Esophagus muscularis mucosa (tissue), 4 donors: ENCODE results near the gene CCDC174. TPM values are rescaled to one million over a fixed set of nuclear protein-coding genes. Genes with fewer than 3 reads are reported as not detected.

Experiments used
- DNase-seq: peaks from one replicate; pipeline ENCODE4 v3.0.0-alpha.2; 2017; ENCODE audit errors: extremely low spot score
- H3K27ac ChIP-seq, 4 donors: fragments of 200-600 bp; sonication (generic); replicated peaks in 1 of 4; 1 replicate in 3 of 4; 2 replicates in 1 of 4; pipeline ENCODE4 v1.5.1; 2016 to 2019; ENCODE audit warnings: mild to moderate bottlenecking in 1 of 4
- H3K27me3 ChIP-seq, 4 donors: fragments of 200-600 bp; sonication (generic); one replicate each; pipeline versions ENCODE4 v1.5.1 to v1.6.0; 2016 to 2019
- H3K36me3 ChIP-seq, 4 donors: fragments of 200-600 bp; sonication (generic); one replicate each; pipeline ENCODE4 v1.5.1; 2016 to 2019
- H3K4me1 ChIP-seq, 4 donors: fragments of 200-600 bp; sonication (generic); one replicate each; pipeline ENCODE4 v1.5.1; 2016 to 2019
- H3K4me3 ChIP-seq, 4 donors: fragments of 200-600 bp; sonication (generic); 1 replicate in 2 of 4; 2 replicates in 2 of 4; pipeline ENCODE4 v1.5.1; 2016 to 2019; ENCODE audit warnings: mild to moderate bottlenecking in 4 of 4, moderate library complexity in 1 of 4
- H3K9me3 ChIP-seq, 4 donors: fragments of 200-600 bp; sonication (generic); 1 replicate in 3 of 4; 2 replicates in 1 of 4; pipeline ENCODE4 v1.5.1; 2016 to 2019
- EP300 ChIP-seq: sonication (generic); formaldehyde crosslinking; IDR thresholded peaks from one replicate; pipeline ENCODE4 v1.6.1; 2017; ENCODE audit warnings: antibody characterized with exemption
- POLR2A ChIP-seq: fragments of 450-650 bp; IDR thresholded peaks from one replicate; pipeline ENCODE4 v1.6.1; 2017; ENCODE audit warnings: antibody characterized with exemption, moderate library complexity, mild to moderate bottlenecking, low read depth
- POLR2AphosphoS5 ChIP-seq, 2 donors: sonication (generic); formaldehyde crosslinking; IDR thresholded peaks; one replicate each; pipeline ENCODE4 v1.6.1; 2017; ENCODE audit warnings: antibody characterized with exemption in 2 of 2
- WGBS: methylation state at CpG from one replicate; pipeline ENCODE4 v1.1.5; 2018; 5-methylcytosine and 5-hydroxymethylcytosine counted together
- intact Hi-C: fragments of 100-400 bp; cut with DNase I; formaldehyde crosslinking; loops from one replicate; pipeline ENCODE4 v1.15.1; 2023
- total RNA-seq, 4 donors: library from RNA; depleted of rRNA; stranded (reverse); fragments of >200 nt; gene quantifications; one replicate each; pipeline versions ENCODE4 v1.1.0 to v1.2.1, GENCODE V29; 2016
- TF ChIP-seq, protein P1 (sequence below), 3 experiments: fragments of 200-600 bp in 2 of 3; fragments of 450-650 bp in 1 of 3; sonication (generic) in 2 of 3; IDR thresholded peaks; one replicate each; pipeline ENCODE4 v1.5.1; 2017 to 2019; ENCODE audit warnings: antibody characterized with exemption in 3 of 3, mild to moderate bottlenecking in 2 of 3, moderate library complexity in 1 of 3

CCDC174 gene
- total RNA-seq, 4 donors from 2014 or later, result 10.8 to 17.0 (median 13.5) TPM

DNA sequence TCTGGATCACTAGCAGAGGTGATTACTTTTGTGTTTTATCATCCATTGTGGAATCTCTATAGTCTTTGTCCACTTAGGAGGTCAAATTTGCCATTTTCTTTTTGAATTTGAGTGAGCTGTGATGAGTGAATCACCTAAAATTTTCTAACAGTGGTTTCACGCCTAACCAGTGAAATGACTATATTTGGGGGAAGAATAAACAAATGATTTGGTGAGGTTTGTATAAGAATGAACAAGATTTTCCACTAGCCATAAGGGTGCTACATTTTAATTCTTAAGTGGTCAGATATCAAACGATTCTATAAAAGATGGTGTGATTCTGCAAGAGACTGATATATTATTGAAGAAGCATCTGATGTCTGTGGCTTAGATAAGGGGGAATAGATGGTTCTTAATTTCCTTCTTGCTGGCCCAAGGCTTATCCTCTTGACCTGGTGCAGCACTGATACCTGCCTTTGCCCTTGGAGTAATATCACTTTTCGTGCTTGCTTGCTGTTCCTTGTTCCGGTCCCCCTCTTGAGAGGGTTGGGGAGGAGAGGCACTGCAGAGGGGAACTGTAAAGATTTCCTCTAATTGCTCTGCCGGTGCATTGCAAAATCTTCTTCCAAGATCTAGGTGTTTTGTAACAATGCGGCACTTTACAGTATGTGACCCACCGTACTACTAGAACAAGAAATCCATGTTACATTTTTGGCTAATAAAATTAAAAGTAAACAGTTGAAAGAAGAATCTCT, 37.9 kb downstream of the CCDC174 start:
- no peaks in the 10 kb centered on the region for H3K9me3 ChIP-seq
- TF ChIP-seq POLR2A, result no peak
- no peak for TF ChIP-seq EP300
- TF ChIP-seq, protein P1, sequence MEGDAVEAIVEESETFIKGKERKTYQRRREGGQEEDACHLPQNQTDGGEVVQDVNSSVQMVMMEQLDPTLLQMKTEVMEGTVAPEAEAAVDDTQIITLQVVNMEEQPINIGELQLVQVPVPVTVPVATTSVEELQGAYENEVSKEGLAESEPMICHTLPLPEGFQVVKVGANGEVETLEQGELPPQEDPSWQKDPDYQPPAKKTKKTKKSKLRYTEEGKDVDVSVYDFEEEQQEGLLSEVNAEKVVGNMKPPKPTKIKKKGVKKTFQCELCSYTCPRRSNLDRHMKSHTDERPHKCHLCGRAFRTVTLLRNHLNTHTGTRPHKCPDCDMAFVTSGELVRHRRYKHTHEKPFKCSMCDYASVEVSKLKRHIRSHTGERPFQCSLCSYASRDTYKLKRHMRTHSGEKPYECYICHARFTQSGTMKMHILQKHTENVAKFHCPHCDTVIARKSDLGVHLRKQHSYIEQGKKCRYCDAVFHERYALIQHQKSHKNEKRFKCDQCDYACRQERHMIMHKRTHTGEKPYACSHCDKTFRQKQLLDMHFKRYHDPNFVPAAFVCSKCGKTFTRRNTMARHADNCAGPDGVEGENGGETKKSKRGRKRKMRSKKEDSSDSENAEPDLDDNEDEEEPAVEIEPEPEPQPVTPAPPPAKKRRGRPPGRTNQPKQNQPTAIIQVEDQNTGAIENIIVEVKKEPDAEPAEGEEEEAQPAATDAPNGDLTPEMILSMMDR (IDR thresholded peaks at IDR 0.05), result no peak
- TF ChIP-seq POLR2AphosphoS5 (IDR thresholded peaks at IDR 0.05), result no peak
- H3K4me3 ChIP-seq, result no peak overlapping the region
- whole genome bisulfite sequencing, result 74% methylated on average over 7 of the region's 7 CpGs
- intact Hi-C loops, result no loop called here
- no peak for DNase-seq
- no peak overlapping the region for H3K27ac ChIP-seq
- H3K4me1 ChIP-seq, result no peaks in the 10 kb centered on the region
- no peaks in the 10 kb centered on the region for H3K27me3 ChIP-seq
- no peaks in the 10 kb centered on the region for H3K36me3 ChIP-seq

DNA sequence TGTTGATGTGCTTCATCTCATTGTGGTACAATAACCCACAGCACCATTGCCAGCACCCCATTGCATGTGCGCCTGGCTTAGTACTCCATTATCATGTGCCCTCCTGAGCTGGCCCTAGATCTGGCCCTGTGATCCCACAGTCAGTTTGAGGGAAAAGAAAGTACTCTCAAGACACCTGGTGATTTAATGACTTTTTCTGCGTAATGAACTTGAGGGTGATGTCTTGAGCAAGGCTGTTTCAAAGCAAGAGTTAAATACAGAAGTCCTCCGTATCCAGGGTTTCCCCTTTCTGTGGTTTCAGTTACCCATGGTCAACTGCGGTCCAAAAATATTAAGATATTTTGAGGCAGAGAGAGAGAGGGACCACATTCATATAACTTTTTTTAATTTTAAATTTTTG, 39.7 kb downstream of the CCDC174 start:
- Histone ChIP-seq H3K27me3 (no peaks in the 10 kb centered on the region), H3K4me1 (no peaks in the 10 kb centered on the region), H3K9me3 (no peaks in the 10 kb centered on the region), H3K4me3 (no peak overlapping the region), H3K36me3 (no peaks in the 10 kb centered on the region), H3K27ac (no peak overlapping the region)
- 77% methylated on average over 4 of the region's 4 CpGs for WGBS
- no peak for DNase-seq
- intact Hi-C loops, result no loop called here
- TF ChIP-seq POLR2AphosphoS5 (IDR thresholded peaks at IDR 0.05) (no peak), POLR2A (no peak), EP300 (no peak)
- TF ChIP-seq, protein P1 (IDR thresholded peaks at IDR 0.05), result no peak

DNA sequence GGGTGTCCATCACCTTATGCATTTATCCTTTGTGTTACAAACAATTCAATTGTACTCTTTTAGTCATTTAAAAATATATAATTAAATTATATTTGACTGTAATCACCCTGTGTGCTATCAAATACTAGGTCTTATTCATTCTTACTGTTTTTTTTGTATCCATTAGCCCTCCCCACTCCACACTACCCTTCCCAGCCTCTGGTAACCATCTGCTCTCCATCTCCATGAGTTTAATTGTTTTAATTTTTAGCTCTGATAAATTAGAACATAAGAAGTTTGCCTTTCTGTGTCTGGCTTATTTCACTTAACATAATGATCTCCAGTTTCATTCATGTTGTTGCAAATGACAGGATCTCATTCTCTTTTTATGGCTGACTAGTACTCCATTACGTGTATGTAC, 40.2 kb downstream of the CCDC174 start:
- 90% methylated on average over 1 of the region's 1 CpG for WGBS
- Histone ChIP-seq H3K27me3 (no peaks in the 10 kb centered on the region), H3K27ac (no peak overlapping the region), H3K4me3 (no peak overlapping the region), H3K9me3 (no peaks in the 10 kb centered on the region), H3K4me1 (no peaks in the 10 kb centered on the region), H3K36me3 (no peaks in the 10 kb centered on the region)
- intact Hi-C loops, result no loop called here
- DNase-seq, result no peak
- no peak for TF ChIP-seq POLR2AphosphoS5 (IDR thresholded peaks at IDR 0.05)
- TF ChIP-seq, protein P1 (IDR thresholded peaks at IDR 0.05), result no peak
- TF ChIP-seq POLR2A, result no peak
- TF ChIP-seq EP300, result no peak

DNA sequence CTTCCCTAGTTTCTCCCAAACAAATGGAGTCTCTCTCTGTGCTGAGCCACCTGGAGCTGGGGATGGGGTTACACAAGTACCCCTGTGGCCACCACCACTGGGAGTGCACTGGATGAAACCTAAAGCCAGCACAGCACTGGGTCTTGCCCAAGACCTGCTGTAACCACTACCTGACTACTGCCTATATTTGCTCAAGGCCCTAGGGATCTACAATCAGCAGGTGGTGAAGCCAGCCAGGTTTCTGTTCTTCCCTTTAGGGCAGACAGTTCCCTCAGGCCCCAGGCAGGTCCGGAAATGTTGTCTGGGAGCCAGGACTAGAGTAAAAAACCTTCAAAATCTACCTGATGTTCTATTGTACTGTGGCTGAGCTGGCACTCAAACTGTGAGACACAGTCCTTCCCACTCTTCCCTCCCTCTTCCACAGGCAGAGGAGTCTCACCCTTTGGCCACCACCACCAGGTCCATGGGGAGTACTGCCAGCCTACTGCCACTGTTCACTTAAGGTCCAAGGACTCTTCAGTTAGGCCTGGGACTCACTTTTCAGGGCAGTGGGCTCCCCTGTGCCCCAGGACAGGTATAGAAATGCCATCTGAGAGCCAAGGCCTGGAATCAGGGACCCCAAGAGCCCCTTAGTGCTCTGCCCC, 47.2 kb downstream of the CCDC174 start:
- no peak overlapping the region for H3K4me3 ChIP-seq
- H3K36me3 ChIP-seq, result peaks cover 0 to 4% (median 0%) of the 10 kb centered on the region in 4 donors
- H3K27me3 ChIP-seq, result no peaks in the 10 kb centered on the region
- TF ChIP-seq POLR2A, result no peak
- TF ChIP-seq POLR2AphosphoS5 (IDR thresholded peaks at IDR 0.05), result no peak
- TF ChIP-seq, protein P1 (IDR thresholded peaks at IDR 0.05), result no peak
- no peak for TF ChIP-seq EP300
- DNase-seq, result no peak
- H3K9me3 ChIP-seq, result no peaks in the 10 kb centered on the region
- 100% methylated on average over 1 of the region's 1 CpG for WGBS
- H3K4me1 ChIP-seq, result no peaks in the 10 kb centered on the region
- no peak overlapping the region for H3K27ac ChIP-seq
- intact Hi-C loops, result no loop called here
